AG04450 (cell line): ENCODE results near the gene HEATR5A. TPM values are rescaled to one million over a fixed set of nuclear protein-coding genes. Genes with fewer than 3 reads are reported as not detected.

Experiments used
- CTCF ChIA-PET: fragments of 300-600, 350-600 bp; formaldehyde crosslinking; extraction: SDS; loops from one replicate; lab custom pipeline; 2022; ENCODE audit warnings: antibody characterized with exemption, inconsistent platforms; lab: Charles Lee
- POLR2A ChIA-PET: fragments of 350-600 bp; formaldehyde crosslinking; extraction: SDS; loops from one replicate; lab custom pipeline; 2021; ENCODE audit warnings: antibody characterized with exemption, inconsistent platforms; lab: Yijun Ruan, JAX
- DNase-seq: peaks from one replicate; pipeline ENCODE4 v3.0.0-alpha.2; 2011; ENCODE audit warnings: low read depth, low spot score
- H3K27ac ChIP-seq: one replicate; pipeline ENCODE4 v1.5.1; 2012; ENCODE audit warnings: low read depth, low read length, control low read depth
- H3K27me3 ChIP-seq: one replicate; pipeline ENCODE4 v1.6.0; 2012; ENCODE audit warnings: low read length; ENCODE audit not compliant: control insufficient read depth, insufficient read depth
- H3K4me3 ChIP-seq: 2 replicates; pipeline ENCODE4 v1.5.1; 2011; ENCODE audit warnings: mild to moderate bottlenecking, low read depth, low read length, control low read depth
- H3K9me3 ChIP-seq: 2 replicates; pipeline ENCODE4 v1.5.1; 2012; ENCODE audit warnings: low read length; ENCODE audit not compliant: control insufficient read depth, insufficient read depth
- polyA plus RNA-seq: library from polyadenylated mRNA; depleted of rRNA; stranded (reverse); fragments of >200 nt; gene quantifications from 2 replicates; pipeline ENCODE4 v1.2.3, GENCODE V29; 2011
- TF ChIP-seq, protein P1 (sequence below): IDR thresholded peaks from 2 replicates; pipeline ENCODE4 v1.5.1; 2011; ENCODE audit warnings: low read depth, low read length, control low read depth, inconsistent platforms

The HEATR5A gene
- polyA plus RNA-seq, 1 experiment: 35.4 TPM

GRCh38 chr14:31419179-31419966 is 977 bp downstream of the HEATR5A start:
- Histone ChIP-seq H3K27ac (peak overlapping the region; percentile 77), H3K9me3 (peaks cover 4% of the 10 kb centered on the region; the same call in 1 of the 2 replicates), H3K4me3 (peak overlapping the region; percentile 100), H3K27me3 (no peaks in the 10 kb centered on the region)
- no peak for DNase-seq
- TF ChIP-seq, protein P1, sequence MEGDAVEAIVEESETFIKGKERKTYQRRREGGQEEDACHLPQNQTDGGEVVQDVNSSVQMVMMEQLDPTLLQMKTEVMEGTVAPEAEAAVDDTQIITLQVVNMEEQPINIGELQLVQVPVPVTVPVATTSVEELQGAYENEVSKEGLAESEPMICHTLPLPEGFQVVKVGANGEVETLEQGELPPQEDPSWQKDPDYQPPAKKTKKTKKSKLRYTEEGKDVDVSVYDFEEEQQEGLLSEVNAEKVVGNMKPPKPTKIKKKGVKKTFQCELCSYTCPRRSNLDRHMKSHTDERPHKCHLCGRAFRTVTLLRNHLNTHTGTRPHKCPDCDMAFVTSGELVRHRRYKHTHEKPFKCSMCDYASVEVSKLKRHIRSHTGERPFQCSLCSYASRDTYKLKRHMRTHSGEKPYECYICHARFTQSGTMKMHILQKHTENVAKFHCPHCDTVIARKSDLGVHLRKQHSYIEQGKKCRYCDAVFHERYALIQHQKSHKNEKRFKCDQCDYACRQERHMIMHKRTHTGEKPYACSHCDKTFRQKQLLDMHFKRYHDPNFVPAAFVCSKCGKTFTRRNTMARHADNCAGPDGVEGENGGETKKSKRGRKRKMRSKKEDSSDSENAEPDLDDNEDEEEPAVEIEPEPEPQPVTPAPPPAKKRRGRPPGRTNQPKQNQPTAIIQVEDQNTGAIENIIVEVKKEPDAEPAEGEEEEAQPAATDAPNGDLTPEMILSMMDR: no peak
- ChIA-PET POLR2A (interaction anchor here (1.2 to 2.2 kb wide), 8 partner anchors 9 to 393 kb away, joined by 4 to 31 read pairs (median 8); partner anchors contain the start of genes HECTD1 and STRN3), CTCF (interaction anchor here (1.7 to 2.4 kb wide), 2 partner anchors 30 to 32 kb away, joined by 4 to 11 read pairs; no protein-coding TSS in a partner anchor)

DNA sequence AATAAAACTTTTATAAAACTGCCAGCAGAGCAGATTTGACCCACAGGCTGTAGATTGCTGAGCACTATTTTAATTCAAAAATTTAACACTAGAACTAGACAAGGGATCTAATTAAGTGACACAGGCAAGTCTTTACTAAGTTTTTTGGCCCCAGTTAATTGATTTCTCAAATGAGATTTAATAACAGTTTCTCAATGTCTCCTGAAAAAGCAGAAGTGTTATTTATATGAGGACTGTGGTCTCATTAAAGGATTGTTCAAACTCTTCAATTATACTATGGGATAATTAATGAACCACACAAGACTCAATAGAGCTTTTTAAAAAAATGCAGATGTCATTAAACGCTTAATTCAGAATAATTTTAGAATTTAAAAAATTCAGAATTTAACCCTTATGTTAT is 1.9 kb downstream of the HEATR5A start:
- ChIA-PET POLR2A (no interaction called here), CTCF (interaction anchor here (0.8 to 1.7 kb wide), 2 partner anchors 31 to 33 kb away, joined by 4 read pairs; no protein-coding TSS in a partner anchor)
- TF ChIP-seq, protein P1: no peak
- no peak for DNase-seq
- Histone ChIP-seq H3K27me3 (no peaks in the 10 kb centered on the region), H3K4me3 (no peak overlapping the region; the same call in 1 of the 2 replicates), H3K27ac (no peak overlapping the region), H3K9me3 (peaks cover 4% of the 10 kb centered on the region; the same call in 1 of the 2 replicates)

- Histone ChIP-seq H3K9me3 (no peaks in the 10 kb centered on the region), H3K27ac (no peak overlapping the region), H3K27me3 (no peaks in the 10 kb centered on the region), H3K4me3 (no peak overlapping the region)
- ChIA-PET CTCF (interaction anchor here (1.2 kb wide), 1 partner anchor 35 kb away, joined by 4 read pairs; no protein-coding TSS in a partner anchor), POLR2A (no interaction called here)
- TF ChIP-seq, protein P1: no peak
- DNase-seq: no peak
Measured at GRCh38 chr14:31414190-31414833, 6.0 kb downstream of the HEATR5A start.

DNA sequence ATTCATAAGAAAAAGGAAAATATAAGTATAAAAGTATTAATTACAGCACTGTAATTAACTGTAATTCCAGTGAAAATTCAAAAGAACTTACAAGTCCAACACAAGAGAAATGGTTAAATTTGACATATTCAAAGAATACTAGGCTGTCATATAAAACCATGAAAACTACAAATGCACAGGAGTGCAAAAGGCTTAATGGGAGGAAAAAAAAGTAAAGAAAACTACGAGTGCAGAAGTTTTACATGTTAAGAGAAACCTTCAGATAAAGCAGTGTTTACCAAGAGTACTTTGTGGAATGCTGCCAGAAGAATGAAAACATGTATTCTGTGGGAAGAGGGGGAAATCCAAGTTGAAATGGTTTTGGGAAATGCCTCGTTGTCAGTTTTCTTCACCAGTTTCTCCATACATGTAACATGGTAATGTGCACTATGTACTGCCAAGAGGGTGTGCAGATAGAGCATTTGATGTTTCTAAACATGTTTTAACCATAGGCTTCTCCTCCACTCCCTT is 9.1 kb downstream of the HEATR5A start:
- CTCF ChIA-PET: no interaction called here
- DNase-seq: no peak

More for the DNA sequence above, 9.1 kb downstream of the HEATR5A start:
- H3K27ac ChIP-seq: no peak overlapping the region
- no peaks in the 10 kb centered on the region for H3K9me3 ChIP-seq
- TF ChIP-seq, protein P1: no peak
- H3K27me3 ChIP-seq: no peaks in the 10 kb centered on the region
- no peak overlapping the region for H3K4me3 ChIP-seq
- POLR2A ChIA-PET: interaction anchor here (0.6 to 1.0 kb wide), 2 partner anchors 9 to 1268 kb away, joined by 3 read pairs; partner anchors contain the start of gene HEATR5A
